GM20431 (cell line): ENCODE measurements around the gene TRHDE.
"Not testable (repeated sequence)": the region's sequence is repeated elsewhere in the genome, so short reads cannot be mapped to it uniquely, and the experiment has no call there.

ENCODE experiments used
- in situ Hi-C: fragments of 300-500 bp; cut with MseI, MboI; formaldehyde crosslinking; loops from one replicate; pipeline ENCODE4 v1.15.0; 2020; ENCODE audit warnings: low sequenced_read_pairs; ENCODE audit not compliant: unreplicated experiment

The TRHDE gene

GRCh38 chr12:72493407-72493806 is 221.2 kb downstream of the TRHDE start:
- in situ Hi-C loops = no loop called here

DNA sequence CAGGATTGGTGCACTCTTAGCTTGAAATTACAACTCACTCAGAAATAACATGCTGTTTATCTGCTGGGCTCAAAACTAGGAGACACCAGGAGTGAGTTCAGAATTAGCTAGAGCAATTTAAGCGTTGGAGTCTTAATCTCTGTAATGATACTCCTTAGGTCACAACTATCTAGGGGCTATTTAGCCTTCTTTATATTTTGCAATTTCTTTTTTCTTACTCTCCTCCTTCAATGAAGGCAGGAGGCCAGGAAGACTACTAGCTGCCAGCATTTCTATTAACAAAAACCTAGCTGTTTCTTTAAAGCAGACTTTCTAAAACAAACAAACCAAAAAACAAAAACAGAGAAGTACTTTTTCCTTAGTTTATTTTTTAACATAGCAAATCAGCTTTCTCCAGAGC is 226.2 kb downstream of the TRHDE start:
- in situ Hi-C loops = no loop called here

DNA sequence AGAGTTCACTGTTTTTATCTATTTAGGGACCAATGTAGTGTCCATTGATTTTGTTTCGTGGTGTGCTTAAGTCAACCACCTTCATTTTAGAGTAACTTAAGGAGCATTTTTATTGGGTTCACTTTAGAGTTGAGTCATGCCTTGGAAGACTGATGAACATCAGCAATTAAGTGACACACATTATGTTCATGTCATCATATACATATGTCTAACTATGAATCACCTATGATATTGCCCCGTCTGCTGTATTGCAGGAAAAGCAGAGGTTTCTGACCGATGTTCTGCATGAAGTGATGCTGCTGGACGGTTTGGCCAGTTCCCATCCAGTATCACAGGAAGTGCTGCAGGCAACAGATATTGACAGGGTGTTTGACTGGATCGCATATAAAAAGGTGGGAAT is 227.1 kb downstream of the TRHDE start:
- in situ Hi-C loops = no loop called here

DNA sequence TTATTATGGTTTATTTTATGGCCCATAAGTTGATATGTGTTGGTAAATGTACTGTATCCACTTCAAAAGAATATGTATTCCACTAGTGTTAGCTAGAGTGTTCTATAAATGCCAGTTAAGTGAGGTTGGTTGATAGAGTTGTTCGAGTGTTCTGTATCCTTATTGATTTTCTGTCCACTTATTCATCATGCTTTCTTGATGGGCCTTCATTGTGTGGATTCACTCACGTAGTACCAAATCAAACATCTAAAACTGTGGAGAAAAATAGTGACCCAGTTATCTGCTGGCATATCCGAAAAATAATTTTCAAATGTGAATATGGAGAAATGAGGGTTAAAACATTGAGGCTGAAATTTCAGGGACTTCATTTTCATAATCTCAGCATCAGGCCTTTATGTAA is 230.4 kb downstream of the TRHDE start:
- in situ Hi-C loops = no loop called here

DNA sequence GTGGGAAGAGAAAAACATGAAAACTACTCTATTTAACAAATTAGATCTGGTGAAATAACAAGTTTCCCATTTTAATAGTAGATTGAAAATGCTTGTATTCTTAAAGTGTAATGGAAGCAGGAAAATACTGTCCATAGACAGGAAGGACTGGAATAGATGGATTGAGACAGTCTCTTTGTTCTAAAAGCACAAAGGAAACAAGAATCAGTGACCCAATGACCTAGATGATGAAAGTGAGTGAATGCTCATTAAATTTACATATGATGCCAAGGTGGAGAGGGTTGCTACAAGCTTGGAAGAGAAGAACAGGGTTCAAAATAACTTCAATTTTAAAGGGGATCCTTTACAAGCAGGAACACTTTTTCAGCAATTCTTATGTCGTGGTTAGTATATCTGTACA is 233.1 kb downstream of the TRHDE start:
- in situ Hi-C loops = no loop called here

DNA sequence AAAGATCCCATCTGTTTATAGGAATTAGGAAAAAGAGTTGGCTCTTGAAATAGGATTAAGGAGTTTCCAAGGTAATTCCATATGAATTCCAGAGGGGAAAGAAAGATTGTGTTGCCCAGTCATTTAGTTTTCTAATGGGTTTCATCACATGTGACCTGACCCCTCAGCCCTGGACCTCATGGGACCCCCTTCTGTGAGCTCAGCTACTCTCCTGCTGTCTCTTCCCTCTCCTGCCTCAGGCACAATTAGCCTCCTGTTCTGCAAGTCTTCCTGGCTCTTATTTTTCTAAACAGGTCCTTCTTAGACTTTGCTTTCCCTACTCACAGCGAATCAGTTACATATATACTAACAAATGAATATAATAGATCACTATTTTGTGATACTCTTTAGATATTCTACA is 237.7 kb downstream of the TRHDE start:
- in situ Hi-C loops = no loop called here

DNA sequence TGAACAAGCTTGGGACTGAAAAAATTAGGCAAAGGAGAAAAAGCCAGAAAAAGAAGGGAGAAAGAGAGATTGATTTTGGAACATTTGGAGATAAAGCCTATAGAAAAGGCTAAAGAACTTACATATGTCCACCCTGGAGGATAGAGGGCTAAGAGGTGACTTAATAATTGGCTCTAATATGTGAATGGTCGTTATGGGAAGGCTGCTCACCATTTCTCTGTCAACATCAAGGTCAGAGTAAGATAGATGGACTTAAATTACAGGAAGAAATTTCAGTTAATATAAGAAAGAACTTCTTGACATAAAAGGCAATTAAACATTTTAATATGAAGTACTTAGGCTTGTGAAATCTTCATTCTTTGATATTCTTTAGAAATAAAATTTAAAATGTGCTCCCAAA is 238.6 kb downstream of the TRHDE start:
- in situ Hi-C loops = no loop called here

- in situ Hi-C loops = no loop called here
These were observed 239.3 kb downstream of the TRHDE start for GRCh38 chr12:72511498-72511897.

GRCh38 chr12:72511906-72512305 is 239.7 kb downstream of the TRHDE start:
- in situ Hi-C loops = no loop called here

- in situ Hi-C loops = not testable (repeated sequence)
These were observed 248.0 kb downstream of the TRHDE start for GRCh38 chr12:72520044-72520678.

DNA sequence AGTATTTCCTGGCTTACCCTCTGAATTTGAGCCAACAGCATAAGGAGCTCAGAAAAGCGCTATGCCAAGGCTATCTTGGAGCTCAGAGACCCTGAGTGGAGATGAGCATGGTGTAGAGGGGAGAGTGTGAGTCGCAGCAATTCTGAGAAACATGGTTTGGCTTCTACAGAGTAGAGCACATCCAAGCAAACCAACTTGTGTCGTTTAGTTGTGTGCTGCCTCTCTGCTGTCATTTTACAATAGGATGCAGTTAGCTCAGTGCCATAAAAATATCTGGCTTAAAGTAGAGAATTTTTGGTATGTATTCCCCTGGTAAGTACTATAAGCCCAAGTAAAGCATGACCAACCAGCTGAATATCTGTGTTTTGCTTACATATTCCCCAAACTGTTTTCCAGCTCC is 249.2 kb downstream of the TRHDE start:
- in situ Hi-C loops = no loop called here

DNA sequence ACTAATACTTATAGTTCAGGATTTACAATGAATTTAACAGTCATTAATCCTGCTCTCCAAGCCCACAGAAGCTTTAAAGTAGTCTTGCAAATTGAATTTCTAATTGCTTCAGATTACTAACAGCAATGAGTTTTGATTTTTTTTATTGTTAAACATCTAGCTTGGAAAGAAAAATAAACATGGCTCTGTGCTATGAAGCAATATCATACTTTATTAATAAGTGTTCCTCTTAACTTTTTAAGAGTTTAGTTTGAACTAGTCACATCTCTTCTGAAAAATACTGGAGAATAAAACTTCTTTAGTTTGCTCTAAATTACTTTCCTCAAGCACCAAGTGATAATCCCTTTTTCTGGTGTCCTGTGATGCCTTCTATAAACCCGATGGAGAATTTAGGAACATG is 250.2 kb downstream of the TRHDE start:
- in situ Hi-C loops = no loop called here

DNA sequence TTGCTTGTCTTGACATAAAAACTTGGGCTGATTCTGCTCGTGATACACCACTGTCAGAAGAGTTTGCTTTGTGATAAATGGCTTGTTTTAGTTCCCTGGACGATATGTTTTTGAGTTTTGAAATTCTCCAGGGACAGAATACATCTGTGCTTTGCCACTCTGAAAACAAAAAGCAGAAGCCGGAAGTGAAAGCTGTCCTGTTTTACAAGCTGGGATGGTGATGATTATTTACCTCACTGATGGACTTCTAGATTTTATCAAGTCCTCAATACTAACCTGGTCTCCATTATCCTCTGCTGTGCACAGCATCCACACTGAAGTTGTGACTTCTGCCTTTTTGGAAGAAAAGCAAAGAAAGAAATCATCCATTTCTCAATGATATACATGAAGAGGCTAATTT is 251.6 kb downstream of the TRHDE start:
- in situ Hi-C loops = no loop called here

- in situ Hi-C loops = no loop called here
These were observed 263.2 kb downstream of the TRHDE start for GRCh38 chr12:72535212-72535990.

GRCh38 chr12:72540811-72541210 is 268.6 kb downstream of the TRHDE start:
- in situ Hi-C loops = no loop called here

DNA sequence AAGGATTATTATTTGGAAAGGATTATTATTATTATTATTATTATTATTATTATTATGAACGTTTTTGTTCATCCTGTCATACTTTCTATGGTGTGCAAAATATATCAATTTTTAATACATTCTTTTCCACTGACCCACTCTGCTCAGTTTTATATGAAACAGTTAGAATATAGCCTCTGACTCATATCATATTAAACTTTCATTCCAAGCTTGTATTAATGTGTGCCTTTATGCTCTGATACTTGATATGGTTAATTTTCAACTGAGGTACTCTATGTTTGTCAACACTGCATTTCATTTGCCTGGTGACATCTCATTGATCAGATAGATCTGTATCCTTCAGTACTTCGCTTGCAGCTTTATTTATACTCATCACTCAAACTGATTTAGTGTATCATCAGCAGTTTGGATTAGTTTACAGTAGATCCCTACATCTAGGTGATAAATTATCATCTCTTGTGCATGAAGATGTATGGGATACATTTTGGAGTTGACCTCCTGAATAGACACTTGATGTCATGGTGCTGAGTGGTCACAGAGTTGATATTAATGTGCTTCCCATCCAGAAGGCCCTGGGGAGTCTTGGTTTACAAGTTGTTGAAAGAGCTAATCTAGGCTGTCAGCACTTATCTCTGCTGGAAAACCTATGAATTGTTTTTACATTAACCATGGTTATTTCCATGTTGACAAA is 271.8 kb downstream of the TRHDE start:
- in situ Hi-C loops = no loop called here

DNA sequence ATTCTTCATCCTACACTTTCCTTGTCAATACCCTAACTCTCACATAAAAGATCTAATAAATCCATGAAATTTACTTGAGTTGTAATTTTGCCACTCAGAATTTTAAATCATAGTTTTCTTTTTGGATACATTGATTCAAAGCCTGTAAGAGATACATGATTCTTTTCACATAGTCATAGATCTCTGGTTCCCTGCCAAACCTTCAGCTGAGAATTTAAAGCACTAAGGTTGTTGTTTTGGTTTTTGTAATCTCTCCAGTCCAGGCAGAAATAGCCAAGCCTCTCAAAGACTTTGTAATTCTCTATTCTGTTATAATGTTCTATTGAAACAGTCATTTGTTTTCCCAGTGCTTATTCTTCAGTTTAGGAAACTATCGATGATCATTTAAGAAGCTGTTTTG is 273.9 kb downstream of the TRHDE start:
- in situ Hi-C loops = no loop called here

- in situ Hi-C loops = no loop called here
These were observed 275.4 kb downstream of the TRHDE start for GRCh38 chr12:72547573-72547972.

DNA sequence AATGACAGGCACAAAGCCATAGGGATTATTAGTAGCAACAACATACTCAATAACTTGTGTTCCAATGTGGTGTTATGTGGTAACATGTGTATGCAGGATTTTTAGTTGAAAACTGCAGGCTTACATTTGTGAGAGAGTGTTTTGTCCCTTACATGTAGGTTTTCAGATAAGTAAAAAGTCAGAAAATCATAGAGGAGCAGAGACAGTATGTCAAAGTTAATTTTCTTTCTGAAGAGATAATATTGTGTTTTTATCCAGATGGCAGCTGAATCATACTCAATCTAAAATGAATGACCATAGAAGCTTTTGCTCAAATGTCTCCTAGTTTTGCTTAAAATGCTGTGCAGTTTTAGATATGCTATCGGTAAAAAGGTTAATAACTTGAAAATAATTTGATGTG is 277.0 kb downstream of the TRHDE start:
- in situ Hi-C loops = no loop called here

DNA sequence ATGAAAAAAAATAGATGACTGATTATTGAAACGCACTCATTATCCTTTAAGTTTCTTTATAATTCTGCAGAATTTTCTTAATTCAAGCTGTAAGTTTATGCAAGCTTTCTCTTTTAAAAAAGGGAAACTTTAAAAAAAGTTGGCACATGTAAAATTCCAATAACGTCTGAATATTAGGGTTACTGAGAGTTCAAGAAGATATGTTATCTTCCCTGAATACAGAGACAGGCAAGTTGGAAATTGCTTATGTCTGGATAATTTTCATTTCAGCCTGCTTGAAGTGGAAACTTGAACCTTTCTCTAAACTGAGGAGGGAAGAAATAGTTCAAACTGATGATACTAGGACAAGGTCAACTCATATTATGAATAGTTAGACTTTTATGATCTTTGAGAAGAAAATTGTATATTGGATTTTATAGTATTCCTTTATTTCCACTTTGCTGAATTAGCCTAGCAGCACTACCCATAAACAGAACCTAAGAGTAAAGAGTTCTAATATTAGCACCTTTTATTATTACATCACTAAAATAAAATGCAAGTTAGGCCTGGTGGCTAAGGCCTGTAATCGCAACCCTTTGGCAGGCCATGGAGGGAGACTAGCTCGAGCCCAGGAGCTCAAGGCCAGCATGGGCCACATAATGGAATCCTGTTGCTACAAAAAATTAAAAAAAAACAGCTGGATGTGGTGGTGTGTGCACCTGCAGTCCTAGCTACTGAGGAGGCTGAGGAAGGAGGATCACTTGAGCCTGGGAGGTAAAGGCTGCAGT is 288.0 kb downstream of the TRHDE start:
- in situ Hi-C loops = no loop called here

DNA sequence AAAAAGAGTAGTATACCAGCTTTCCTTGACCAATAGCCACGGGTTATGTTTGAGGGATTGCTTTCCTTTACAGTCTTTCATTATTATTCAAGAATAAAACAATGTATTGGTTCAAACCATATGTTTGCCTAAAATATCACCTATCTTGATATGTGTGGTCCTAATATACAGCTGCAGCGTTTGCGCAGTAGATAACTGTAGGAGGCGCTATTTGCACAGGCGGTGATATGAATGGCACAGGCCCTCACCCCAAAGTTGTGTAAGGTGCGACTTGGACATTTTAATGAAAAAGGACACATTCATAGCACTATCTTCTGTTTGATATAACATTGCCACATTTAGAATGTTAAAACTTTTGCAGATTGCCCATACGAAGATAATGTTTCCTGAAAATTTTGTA is 298.4 kb downstream of the TRHDE start:
- in situ Hi-C loops = no loop called here
